Smooth muscle cell of trachea (primary cell): ENCODE measurements around the gene ZGLP1. TPM values are rescaled to one million over a fixed set of nuclear protein-coding genes. Genes with fewer than 3 reads are reported as not detected.

ENCODE experiments used
- total RNA-seq: library from RNA; depleted of rRNA; stranded (reverse); fragments of >200 nt; gene quantifications from 2 replicates; pipeline ENCODE4 v1.2.1, GENCODE V29; 2014

The ZGLP1 gene
- total RNA-seq = 0.29 and 0.50 TPM in 2 replicates

DNA sequence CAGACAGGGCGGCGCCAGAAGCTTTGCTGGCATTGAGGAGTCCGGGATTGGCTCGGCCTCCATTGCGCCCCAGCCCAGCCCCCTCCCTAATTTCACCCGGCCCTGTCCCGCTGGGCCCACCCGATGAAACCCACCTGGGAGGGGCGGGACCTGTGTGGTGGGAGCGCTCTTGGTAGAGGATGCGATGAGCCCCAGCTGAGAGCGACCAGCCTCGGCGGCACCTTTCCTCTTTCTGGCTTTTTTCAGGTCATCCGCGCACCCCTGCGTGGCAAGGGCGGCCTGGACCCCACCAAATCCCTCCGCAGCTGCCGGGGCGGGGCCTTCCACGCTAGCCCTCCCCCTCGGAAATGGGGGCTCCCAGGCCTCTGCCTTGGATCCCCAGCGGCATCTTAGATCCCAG lies at the start of gene ZGLP1:
TSS of gene ZGLP1 (minus strand) at position 393 of the 400 bp plus-strand sequence.

DNA sequence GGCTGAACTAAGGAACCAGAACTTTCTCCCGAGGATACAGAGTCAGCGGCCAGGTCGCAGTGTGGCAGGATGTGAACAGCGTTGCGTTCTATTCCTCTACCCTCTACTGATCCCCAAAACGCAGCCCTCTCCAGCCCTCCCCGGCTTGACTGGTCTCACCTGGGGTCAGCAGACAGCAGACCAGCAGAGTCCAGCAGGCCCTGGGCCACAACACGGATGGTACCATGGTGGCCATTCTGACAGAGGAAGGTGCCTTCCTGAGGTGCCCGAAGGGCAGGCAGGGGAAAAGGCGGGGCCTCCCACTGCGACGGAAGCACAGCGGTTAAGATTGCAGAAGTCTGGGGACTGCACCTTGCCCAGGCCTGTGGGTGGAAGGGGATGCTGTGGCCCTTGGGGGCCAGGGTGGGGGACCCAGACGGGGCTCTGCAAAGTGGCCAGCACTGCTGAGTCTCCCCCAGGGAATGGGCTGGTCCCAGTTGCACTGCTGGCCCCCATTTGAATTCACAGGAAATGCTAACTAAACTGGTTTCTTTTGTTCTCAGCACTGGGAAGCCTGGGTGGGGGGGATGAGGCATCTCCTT lies 29.9 kb upstream of the ZGLP1 start, which contains the start of gene ICAM3:
TSS of gene ICAM3 (minus strand) at position 245 of the 581 bp plus-strand sequence. CDS start at position 235, 10 bp downstream.

DNA sequence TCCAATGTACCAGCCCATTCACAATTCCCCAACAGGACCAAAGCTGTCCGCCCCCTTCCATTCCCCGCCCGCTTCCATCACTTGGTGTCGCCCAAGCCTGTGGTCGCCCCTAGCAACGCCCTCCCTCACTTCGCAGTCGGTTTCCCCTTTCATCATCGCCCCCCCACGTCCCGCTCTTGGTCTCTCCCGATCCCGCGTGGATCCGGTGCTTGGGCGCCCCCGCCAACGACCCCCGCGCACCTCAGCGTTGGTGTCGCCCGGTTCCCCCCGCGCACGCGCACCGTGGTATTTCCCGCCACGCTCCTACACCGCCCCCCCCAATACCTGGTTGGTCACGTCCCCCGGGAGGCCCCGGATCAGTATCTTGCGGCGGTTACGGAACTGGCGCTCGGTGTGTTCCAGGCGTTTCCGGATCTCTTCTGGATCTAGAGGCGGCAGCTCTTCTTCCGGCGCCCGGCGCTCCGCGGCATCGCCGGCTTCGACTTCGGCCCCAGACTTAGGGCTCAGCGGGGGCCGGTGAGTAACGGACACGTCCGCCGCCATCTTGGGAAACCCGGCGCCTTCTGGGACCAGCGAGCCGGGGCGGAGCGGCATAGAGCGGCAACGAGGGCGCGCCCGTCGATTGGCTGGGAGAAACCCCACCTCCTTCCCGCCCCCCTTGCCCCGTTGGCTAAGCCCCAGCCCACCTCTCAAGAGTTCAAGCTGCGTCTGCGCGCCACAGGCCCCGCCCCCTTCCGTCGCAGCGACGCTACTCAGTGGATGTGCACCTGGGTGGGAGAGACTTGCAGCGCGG lies 23.5 kb upstream of the ZGLP1 start, which contains the start of gene RAVER1:
TSS of gene RAVER1 (minus strand) at position 565 of the 793 bp plus-strand sequence. CDS start at position 543, 22 bp downstream.

DNA sequence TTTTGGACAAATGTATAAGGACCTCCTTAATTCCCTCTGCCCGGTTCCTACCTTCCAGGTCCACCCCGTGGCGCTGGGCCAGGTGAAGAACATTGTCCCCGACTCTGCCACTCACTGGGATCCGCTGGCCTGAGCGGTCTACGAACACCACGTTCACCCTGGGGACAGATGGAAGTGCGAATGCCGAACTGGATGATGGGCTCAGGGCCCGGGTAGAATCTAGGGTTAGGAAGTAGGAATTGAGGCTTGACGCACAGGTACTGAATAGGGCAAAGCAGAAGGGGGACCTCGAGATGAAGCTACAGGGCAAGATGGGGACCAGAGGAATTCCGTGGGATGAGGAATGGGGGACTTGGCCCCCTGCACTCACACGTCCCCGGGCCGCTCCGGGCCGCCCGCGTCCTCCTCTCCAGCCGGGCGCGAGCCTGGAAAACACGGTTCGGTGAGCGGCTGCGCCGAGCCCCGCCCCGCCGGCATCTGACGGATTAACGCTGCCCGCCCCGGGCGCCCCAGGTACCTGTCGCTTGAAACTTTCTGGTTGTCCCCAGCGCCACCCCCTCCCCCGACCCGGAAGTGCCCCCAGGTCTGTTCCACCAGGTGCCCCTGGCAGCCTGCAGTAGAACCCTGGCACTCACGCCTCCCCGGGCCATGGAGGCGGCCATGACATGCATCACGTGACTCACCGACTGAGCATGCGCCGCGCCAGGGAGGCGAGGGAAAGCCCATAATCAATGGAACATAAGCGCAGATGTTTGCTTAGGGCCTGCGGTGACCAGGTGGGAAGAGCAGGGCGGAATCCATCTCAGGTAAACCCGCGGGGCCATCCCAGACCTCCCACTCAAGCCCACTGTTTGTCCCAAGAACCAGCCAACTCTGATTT lies 6.0 kb upstream of the ZGLP1 start, which contains the start of gene FDX2:
TSS of gene FDX2 (minus strand) at position 681 of the 880 bp plus-strand sequence. CDS start at position 662, 19 bp downstream.

DNA sequence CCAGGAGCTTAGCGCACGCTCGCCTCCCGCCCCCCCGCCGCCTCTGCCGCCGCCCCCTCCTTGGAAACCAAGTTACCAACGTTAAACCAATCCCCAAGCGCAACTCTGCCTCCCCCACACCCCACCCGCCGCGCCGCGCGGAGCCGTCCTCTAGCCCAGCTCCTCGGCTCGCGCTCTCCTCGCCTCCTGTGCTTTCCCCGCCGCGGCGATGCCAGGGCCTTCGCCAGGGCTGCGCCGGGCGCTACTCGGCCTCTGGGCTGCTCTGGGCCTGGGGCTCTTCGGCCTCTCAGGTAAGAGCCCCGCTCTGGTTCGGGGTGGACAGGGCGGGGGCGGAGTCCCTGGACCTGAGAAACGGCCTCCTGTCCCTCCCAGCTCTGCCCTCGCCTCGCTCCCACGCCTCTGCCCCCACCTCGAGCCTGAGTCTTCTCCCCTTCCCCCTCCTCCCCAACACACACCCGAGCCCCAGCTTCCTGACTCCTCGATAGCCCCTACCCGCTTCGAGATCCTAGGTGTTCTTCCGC lies 19.7 kb downstream of the ZGLP1 start, which contains the start of gene ICAM5:
TSS of gene ICAM5 (plus strand) at position 117 of the 521 bp plus-strand sequence. CDS start at position 209, 92 bp downstream.

DNA sequence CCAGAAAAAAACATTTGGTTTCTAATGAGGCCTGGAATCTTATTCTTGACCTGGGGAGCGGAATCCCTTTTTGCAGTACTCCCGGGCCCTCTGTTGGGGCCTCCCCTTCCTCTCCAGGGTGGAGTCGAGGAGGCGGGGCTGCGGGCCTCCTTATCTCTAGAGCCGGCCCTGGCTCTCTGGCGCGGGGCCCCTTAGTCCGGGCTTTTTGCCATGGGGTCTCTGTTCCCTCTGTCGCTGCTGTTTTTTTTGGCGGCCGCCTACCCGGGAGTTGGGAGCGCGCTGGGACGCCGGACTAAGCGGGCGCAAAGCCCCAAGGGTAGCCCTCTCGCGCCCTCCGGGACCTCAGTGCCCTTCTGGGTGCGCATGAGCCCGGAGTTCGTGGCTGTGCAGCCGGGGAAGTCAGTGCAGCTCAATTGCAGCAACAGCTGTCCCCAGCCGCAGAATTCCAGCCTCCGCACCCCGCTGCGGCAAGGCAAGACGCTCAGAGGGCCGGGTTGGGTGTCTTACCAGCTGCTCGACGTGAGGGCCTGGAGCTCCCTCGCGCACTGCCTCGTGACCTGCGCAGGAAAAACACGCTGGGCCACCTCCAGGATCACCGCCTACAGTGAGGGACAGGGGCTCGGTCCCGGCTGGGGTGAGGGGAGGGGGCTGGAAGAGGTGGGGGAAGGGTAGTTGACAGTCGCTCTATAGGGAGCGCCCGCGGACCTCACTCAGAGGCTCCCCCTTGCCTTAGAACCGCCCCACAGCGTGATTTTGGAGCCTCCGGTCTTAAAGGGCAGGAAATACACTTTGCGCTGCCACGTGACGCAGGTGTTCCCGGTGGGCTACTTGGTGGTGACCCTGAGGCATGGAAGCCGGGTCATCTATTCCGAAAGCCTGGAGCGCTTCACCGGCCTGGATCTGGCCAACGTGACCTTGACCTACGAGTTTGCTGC lies 22.5 kb downstream of the ZGLP1 start, which contains the start of gene ICAM4:
TSS of gene ICAM4 (plus strand) at position 153 of the 935 bp plus-strand sequence. CDS start at position 211, 58 bp downstream.

DNA sequence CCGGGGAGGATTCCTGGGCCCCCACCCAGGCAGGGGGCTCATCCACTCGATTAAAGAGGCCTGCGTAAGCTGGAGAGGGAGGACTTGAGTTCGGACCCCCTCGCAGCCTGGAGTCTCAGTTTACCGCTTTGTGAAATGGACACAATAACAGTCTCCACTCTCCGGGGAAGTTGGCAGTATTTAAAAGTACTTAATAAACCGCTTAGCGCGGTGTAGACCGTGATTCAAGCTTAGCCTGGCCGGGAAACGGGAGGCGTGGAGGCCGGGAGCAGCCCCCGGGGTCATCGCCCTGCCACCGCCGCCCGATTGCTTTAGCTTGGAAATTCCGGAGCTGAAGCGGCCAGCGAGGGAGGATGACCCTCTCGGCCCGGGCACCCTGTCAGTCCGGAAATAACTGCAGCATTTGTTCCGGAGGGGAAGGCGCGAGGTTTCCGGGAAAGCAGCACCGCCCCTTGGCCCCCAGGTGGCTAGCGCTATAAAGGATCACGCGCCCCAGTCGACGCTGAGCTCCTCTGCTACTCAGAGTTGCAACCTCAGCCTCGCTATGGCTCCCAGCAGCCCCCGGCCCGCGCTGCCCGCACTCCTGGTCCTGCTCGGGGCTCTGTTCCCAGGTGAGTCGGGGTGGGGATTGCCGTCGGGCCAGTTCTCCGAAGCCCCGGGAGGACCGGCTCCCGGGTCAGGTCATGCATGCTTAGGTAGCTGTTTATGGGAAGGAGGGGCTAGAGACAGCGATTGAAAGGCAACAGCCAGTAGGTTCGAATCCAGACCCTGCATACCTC lies 38.8 kb downstream of the ZGLP1 start, which contains the start of gene ICAM1:
TSS of gene ICAM1 (plus strand) at position 505 of the 779 bp plus-strand sequence. CDS start at position 545, 40 bp downstream.

Other genes starting within 250 kb of the ZGLP1 start
- 23.9 and 38.2 TPM in 2 replicates for gene SHFL, start 223.5 kb downstream of the ZGLP1 start, total RNA-seq
- 0.44 and 0.66 TPM in 2 replicates for gene ANGPTL6, start 207.1 kb downstream of the ZGLP1 start, total RNA-seq
- gene PPAN, start 203.5 kb downstream of the ZGLP1 start, total RNA-seq = 13.7 and 26.0 TPM in 2 replicates
- 0.87 and 4.1 TPM in 2 replicates for gene P2RY11, start 198.1 kb downstream of the ZGLP1 start, total RNA-seq
- 309 and 329 TPM in 2 replicates for gene EIF3G, start 189.9 kb downstream of the ZGLP1 start, total RNA-seq
- gene DNMT1, start 114.9 kb downstream of the ZGLP1 start, total RNA-seq = 44.0 and 97.9 TPM in 2 replicates
- gene S1PR2, start 78.5 kb downstream of the ZGLP1 start, total RNA-seq = 37.7 and 70.8 TPM in 2 replicates
- 25.3 and 29.5 TPM in 2 replicates for gene MRPL4, start 57.6 kb downstream of the ZGLP1 start, total RNA-seq
- gene ICAM1, start 38.7 kb downstream of the ZGLP1 start, total RNA-seq = 1.7 and 15.9 TPM in 2 replicates
- 1.2 and 3.5 TPM in 2 replicates for gene ICAM4, start 22.9 kb downstream of the ZGLP1 start, total RNA-seq
- gene ICAM5, start 19.9 kb downstream of the ZGLP1 start, total RNA-seq = 2.6 and 4.0 TPM in 2 replicates
- 15.0 and 20.0 TPM in 2 replicates for gene FDX2, start 6.2 kb upstream of the ZGLP1 start, total RNA-seq
- 12.1 and 14.4 TPM in 2 replicates for gene RAVER1, start 23.7 kb upstream of the ZGLP1 start, total RNA-seq
- 5.1 and 7.0 TPM in 2 replicates for gene ICAM3, start 29.8 kb upstream of the ZGLP1 start, total RNA-seq
- gene TYK2, start 70.8 kb upstream of the ZGLP1 start, total RNA-seq = 65.9 and 101 TPM in 2 replicates
- 166 and 189 TPM in 2 replicates for gene CDC37, start 93.7 kb upstream of the ZGLP1 start, total RNA-seq
- gene PDE4A, start 110.7 kb upstream of the ZGLP1 start, total RNA-seq = 6.3 and 8.7 TPM in 2 replicates
- 91.0 and 150 TPM in 2 replicates for gene KEAP1, start 193.5 kb upstream of the ZGLP1 start, total RNA-seq
- 0.15 and 0.17 TPM in 2 replicates for gene S1PR5, start 207.6 kb upstream of the ZGLP1 start, total RNA-seq
- 10.5 and 12.9 TPM in 2 replicates for gene ATG4D, start 234.1 kb upstream of the ZGLP1 start, total RNA-seq